PC-9 (cell line): ENCODE measurements around the gene MYOM1. TPM values are rescaled to one million over a fixed set of nuclear protein-coding genes. Genes with fewer than 3 reads are reported as not detected.

Experiments
- BruUV-seq: library from RNA; stranded (reverse); fragments of 400-500 nt; replicated peaks from 2 replicates; lab custom pipeline; 2021; lab: Mats Ljungman, UMichigan
- CTCF ChIA-PET: fragments of 300-600 bp; sonication (Branson Sonifier 250); formaldehyde crosslinking; loops from one replicate; lab custom pipeline; 2022; ENCODE audit warnings: antibody characterized with exemption; lab: Charles Lee
- POLR2A ChIA-PET: fragments of 300-600 bp; sonication (Branson Sonifier 250); formaldehyde crosslinking; loops from one replicate; lab custom pipeline; 2022; ENCODE audit warnings: antibody characterized with exemption; ENCODE audit not compliant: unreplicated experiment; lab: Charles Lee
- DNase-seq, 2 experiments: peaks; one replicate each; pipeline versions ENCODE4 v3.0.0 to v3.0.0-alpha.2; 2015 to 2022; ENCODE audit warnings: mixed read lengths in 1 of 2
- H2AFZ ChIP-seq: fragments of 200-600 bp; sonication (generic); 2 replicates; pipeline ENCODE4 v1.8.1; 2017; ENCODE audit warnings: antibody characterized with exemption
- H3F3A ChIP-seq: fragments of 200-600 bp; sonication (generic); 2 replicates; pipeline ENCODE4 v1.8.1; 2017; ENCODE audit warnings: antibody characterized with exemption, mild to moderate bottlenecking, low read depth; ENCODE audit not compliant: insufficient read depth
- H3K27ac ChIP-seq: fragments of 200-600 bp; sonication (generic); 2 replicates; pipeline ENCODE4 v1.6.1; 2016; ENCODE audit warnings: mixed run types
- H3K27me3 ChIP-seq: fragments of 200-600 bp; sonication (generic); 2 replicates; pipeline ENCODE4 v1.6.1; 2016; ENCODE audit warnings: low read depth, mixed run types; ENCODE audit not compliant: insufficient read depth
- H3K36me3 ChIP-seq: fragments of 200-600 bp; sonication (generic); 2 replicates; pipeline ENCODE4 v1.6.1; 2016; ENCODE audit warnings: low read depth, mixed run types
- H3K4me1 ChIP-seq: fragments of 200-600 bp; sonication (generic); replicated peaks from 2 replicates; pipeline ENCODE4 v1.6.1; 2016; ENCODE audit warnings: mixed run types; ENCODE audit not compliant: insufficient read depth
- H3K4me2 ChIP-seq: fragments of 200-600 bp; sonication (generic); 2 replicates; pipeline ENCODE4 v1.6.1; 2017; ENCODE audit warnings: mixed run types
- H3K4me3 ChIP-seq: fragments of 200-600 bp; sonication (generic); 2 replicates; pipeline ENCODE4 v1.6.1; 2016; ENCODE audit warnings: mixed run types
- H3K79me2 ChIP-seq: fragments of 200-600 bp; sonication (generic); 2 replicates; pipeline ENCODE4 v1.6.1; 2017; ENCODE audit warnings: low read depth, mixed run types
- H3K9me2 ChIP-seq: fragments of 200-600 bp; sonication (generic); 2 replicates; pipeline ENCODE4 v1.8.1; 2017; ENCODE audit warnings: mild to moderate bottlenecking; ENCODE audit not compliant: insufficient read depth
- H3K9me3 ChIP-seq: fragments of 200-600 bp; sonication (generic); 2 replicates; pipeline ENCODE4 v1.8.1; 2016; ENCODE audit warnings: low read depth; ENCODE audit not compliant: insufficient read depth
- H4K20me1 ChIP-seq: fragments of 200-600 bp; sonication (generic); 2 replicates; pipeline ENCODE4 v1.8.1; 2017; ENCODE audit not compliant: insufficient read depth
- EZH2 ChIP-seq: fragments of 200-600 bp; sonication (generic); IDR thresholded peaks from 2 replicates; pipeline ENCODE4 v1.8.0; 2017; ENCODE audit warnings: antibody characterized with exemption, low read depth
- intact Hi-C: fragments of 100-400 bp; cut with micrococcal nuclease; formaldehyde crosslinking; loops from one replicate; pipeline ENCODE4 v1.10.0; 2022; ENCODE audit not compliant: unreplicated experiment
- total RNA-seq: library from RNA; stranded (reverse); gene quantifications from 2 replicates; pipeline ENCODE4 v1.2.3, GENCODE V29; 2021
- TF ChIP-seq, protein P1 (sequence below): fragments of 200-600 bp; sonication (generic); conservative IDR thresholded peaks from 2 replicates; pipeline ENCODE4 v1.6.1; 2017; ENCODE audit warnings: mixed run types, antibody characterized with exemption, mild to moderate bottlenecking, moderate library complexity

MYOM1 gene
- total RNA-seq, 1 experiment from 2014 or later: 1.3 TPM

DNA sequence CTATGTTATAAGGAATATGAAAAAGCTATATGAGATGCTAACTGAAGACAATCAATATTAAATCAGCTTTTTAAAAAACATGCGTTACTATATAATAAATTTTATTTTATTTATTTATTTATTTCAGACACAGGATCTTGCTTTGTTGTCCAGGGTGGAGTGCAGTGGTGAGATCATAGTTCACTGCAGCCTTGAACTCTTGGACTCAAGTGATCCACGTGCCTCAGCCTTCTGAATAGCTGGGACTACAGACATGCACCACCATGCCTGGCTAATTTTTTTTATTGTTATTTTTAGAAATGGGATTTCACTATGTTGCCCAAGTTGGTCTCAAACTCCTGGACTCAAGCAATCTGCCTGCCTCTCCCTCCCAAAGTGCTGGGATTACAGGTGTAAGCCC lies 89.4 kb downstream of the MYOM1 start:
- no peaks in the 10 kb centered on the region for H3K9me3 ChIP-seq
- no peak for DNase-seq
- no peaks in the 10 kb centered on the region for H3K27me3 ChIP-seq
- H3K4me3 ChIP-seq: no peak overlapping the region
- no peaks in the 10 kb centered on the region for H3K4me1 ChIP-seq
- H2AFZ ChIP-seq: no peak overlapping the region
- H3K36me3 ChIP-seq: no peaks in the 10 kb centered on the region
- no peak overlapping the region for H3K4me2 ChIP-seq
- no peak for TF ChIP-seq EZH2
- TF ChIP-seq, protein P1, sequence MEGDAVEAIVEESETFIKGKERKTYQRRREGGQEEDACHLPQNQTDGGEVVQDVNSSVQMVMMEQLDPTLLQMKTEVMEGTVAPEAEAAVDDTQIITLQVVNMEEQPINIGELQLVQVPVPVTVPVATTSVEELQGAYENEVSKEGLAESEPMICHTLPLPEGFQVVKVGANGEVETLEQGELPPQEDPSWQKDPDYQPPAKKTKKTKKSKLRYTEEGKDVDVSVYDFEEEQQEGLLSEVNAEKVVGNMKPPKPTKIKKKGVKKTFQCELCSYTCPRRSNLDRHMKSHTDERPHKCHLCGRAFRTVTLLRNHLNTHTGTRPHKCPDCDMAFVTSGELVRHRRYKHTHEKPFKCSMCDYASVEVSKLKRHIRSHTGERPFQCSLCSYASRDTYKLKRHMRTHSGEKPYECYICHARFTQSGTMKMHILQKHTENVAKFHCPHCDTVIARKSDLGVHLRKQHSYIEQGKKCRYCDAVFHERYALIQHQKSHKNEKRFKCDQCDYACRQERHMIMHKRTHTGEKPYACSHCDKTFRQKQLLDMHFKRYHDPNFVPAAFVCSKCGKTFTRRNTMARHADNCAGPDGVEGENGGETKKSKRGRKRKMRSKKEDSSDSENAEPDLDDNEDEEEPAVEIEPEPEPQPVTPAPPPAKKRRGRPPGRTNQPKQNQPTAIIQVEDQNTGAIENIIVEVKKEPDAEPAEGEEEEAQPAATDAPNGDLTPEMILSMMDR: no peak
- BruUV-seq: no TSS peak
- ChIA-PET CTCF (interaction anchor here (0.7 kb wide), 1 partner anchor 200 kb away, joined by 3 read pairs; no protein-coding TSS in a partner anchor), POLR2A (no interaction called here)
- H3F3A ChIP-seq: no peaks in the 10 kb centered on the region
- H3K79me2 ChIP-seq: no peaks in the 10 kb centered on the region
- H3K9me2 ChIP-seq: no peaks in the 10 kb centered on the region
- no peaks in the 10 kb centered on the region for H4K20me1 ChIP-seq
- intact Hi-C loops: no loop called here
- no peak overlapping the region for H3K27ac ChIP-seq

DNA sequence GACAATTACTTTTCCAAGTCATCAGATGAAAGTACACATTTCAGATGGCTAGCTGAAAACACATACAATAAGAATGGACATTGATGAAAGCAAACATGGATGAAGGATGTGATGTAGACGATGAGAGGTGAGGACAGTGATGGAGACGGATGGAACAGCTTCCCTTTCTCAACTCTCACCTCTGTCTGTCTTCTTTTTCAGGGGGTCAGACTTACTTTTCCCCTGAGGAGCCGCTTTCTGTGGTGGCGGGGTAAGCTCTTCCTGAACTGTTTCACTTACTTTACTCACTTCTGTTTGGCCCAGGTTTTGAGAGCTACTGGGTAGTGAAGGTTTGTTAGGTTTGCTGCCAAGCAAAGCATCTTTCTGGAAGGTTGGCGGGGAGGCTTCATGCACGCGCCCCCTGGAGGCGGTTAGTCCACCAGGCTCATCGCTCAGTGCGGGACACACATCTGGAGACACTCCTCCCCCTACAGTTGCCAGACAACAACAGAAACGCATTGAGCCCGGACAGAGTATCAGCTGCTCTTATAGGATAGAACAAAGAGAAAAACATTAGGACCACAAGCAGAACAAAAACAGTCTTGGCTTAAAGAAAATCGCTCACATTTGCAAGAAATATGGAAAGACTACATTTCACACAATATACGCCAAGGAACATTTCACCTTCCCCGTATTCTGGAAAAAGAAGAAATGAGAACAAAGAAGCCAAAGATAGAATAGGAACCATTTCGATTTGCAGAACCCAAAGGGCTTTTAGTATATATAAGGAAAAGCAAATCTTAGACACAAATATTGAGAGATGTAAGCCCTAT lies 90.5 kb downstream of the MYOM1 start:
- peak; percentile 38 to 40 for DNase-seq
- H4K20me1 ChIP-seq: no peaks in the 10 kb centered on the region
- no TSS peak for BruUV-seq
- no peaks in the 10 kb centered on the region for H3K79me2 ChIP-seq
- CTCF ChIA-PET: interaction anchor here (0.6 kb wide), 2 partner anchors 40 to 55 kb away, joined by 4 to 9 read pairs; no protein-coding TSS in a partner anchor
- no peak overlapping the region for H3K4me2 ChIP-seq
- no peak overlapping the region for H3K27ac ChIP-seq
- intact Hi-C loops: no loop called here
- no peak overlapping the region for H2AFZ ChIP-seq
- no peak overlapping the region for H3K4me3 ChIP-seq
- H3F3A ChIP-seq: no peaks in the 10 kb centered on the region
- POLR2A ChIA-PET: no interaction called here
- no peaks in the 10 kb centered on the region for H3K27me3 ChIP-seq
- H3K9me3 ChIP-seq: no peaks in the 10 kb centered on the region
- H3K36me3 ChIP-seq: no peaks in the 10 kb centered on the region
- TF ChIP-seq EZH2: no peak
- TF ChIP-seq, protein P1: peak; percentile 63
- no peaks in the 10 kb centered on the region for H3K9me2 ChIP-seq
- H3K4me1 ChIP-seq: no peaks in the 10 kb centered on the region

DNA sequence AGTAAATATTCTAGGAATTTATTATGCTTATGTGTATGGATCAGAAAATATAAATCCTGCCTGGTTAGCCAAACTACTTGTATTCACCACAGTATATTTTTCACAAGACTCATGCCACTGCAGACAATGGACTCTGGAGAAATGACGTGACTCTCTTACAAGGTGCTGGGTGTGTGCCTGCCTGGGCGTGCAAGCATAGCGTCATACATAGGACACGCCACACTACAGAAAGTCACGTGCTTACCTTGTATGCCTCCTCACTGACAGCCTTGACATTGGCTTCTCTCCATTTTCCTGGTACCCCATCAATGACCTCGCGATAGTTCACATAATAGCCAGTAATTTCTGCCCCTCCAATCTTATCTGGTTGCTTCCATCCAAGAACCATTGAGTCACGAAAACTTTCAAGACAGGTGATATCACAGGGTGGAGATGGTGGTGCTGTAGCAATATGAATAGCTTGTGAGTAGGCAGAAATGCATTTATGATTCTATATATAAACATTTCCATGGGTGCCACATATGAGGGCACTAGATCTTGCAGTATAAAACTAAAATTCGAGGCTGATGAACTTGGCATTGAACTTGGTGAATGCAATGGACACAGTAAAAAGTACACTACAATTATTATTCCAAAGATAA lies 93.2 kb downstream of the MYOM1 start:
- Histone ChIP-seq H3K36me3 (no peaks in the 10 kb centered on the region), H3K9me2 (no peaks in the 10 kb centered on the region), H3K79me2 (no peaks in the 10 kb centered on the region), H3F3A (no peaks in the 10 kb centered on the region), H3K27ac (no peak overlapping the region), H4K20me1 (no peaks in the 10 kb centered on the region), H3K4me1 (no peaks in the 10 kb centered on the region), H3K27me3 (no peaks in the 10 kb centered on the region), H3K4me3 (no peak overlapping the region), H3K9me3 (no peaks in the 10 kb centered on the region), H3K4me2 (no peak overlapping the region), H2AFZ (no peak overlapping the region)
- no peak for TF ChIP-seq EZH2
- TF ChIP-seq, protein P1: no peak
- DNase-seq: no peak
- no TSS peak for BruUV-seq
- intact Hi-C loops: no loop called here
- CTCF ChIA-PET: no interaction called here
- POLR2A ChIA-PET: no interaction called here
